NCI-H345 (cell line): ENCODE measurements around the gene RAB35.

Source experiments
- DNase-seq: peaks from one replicate; lab custom pipeline; 2025; lab: John Stamatoyannopoulos, UW

The RAB35 gene

DNA sequence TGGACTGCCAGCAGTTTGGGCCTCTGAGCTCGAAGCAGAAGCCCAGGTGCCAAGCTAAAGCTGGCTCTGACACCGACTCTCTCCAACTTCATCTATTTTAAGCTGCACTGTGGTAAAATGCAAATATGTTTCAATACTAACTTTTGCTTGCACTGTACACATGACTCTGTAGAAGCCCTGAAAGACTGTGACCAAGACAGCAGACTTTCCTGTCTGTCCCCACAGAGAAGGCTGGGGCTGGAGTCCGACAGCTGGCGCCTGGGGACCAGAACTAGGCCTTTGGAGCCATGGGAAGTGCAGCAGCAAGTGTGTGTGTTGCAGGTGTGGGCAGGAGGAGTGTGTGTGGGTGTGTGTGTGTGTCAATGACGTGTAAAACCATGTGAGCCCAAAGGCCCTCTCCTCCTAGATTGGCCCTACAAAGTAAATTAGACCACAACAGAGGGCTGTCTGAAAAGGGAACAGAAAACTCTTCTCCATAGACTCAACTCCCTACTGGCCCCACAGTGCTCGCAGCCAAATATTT, 16.4 kb upstream of the RAB35 start:
- DNase-seq = no peak

DNA sequence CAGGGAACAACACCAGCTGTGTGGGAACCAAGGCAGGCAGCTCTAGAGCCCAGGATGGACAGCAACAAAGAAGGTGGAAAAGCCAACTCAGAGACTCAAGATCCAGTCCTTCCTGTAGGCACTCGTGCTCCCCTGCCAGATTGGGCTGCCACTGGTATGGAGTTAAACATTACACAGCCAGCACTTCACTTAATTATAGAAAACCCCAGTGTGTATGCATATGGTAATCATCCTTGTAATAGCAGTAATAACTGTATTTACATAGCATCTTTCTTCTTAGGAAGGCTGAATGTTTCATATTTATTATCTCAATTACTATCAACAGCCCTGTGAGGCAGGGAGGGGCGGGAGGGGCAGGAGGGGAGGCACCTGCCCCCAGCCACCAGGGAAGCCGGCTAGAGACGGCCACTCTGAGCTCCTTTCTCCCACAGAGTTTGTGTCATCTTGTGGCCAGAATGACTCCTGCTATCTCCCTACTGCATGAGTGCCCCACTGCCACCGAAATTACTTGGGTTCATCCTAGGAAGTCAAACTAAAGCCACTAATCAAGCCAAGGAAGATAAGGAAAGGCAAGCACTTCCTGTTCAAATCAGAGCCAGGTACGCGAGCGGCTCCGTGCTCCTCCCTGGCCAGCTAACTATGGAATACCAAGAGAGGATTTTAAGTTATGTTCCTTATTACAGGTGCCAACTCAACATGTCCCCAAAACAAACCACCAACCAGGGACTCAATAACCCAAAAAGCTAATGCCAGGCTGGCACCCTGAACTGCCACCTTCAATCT, 15.7 kb upstream of the RAB35 start:
- DNase-seq = no peak

DNA sequence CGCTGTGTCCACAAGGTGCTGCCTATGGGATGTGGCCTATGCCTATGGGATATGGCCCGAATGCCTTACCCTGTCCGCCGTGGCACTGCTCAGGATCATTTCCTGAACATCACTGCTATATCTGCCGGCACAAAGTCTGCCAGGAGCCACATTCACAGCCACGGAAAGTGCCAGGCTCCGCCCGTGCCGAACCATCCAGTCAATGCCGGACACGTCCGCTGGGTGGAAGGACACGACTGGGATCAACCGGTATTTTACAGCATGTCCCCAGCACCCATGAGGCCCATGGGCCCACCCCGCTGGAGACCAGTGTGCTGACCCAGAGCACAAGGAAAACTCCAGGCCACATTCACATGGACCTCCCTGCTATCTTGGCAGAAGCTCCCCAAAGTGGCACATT, 14.6 kb upstream of the RAB35 start:
- no peak for DNase-seq

DNA sequence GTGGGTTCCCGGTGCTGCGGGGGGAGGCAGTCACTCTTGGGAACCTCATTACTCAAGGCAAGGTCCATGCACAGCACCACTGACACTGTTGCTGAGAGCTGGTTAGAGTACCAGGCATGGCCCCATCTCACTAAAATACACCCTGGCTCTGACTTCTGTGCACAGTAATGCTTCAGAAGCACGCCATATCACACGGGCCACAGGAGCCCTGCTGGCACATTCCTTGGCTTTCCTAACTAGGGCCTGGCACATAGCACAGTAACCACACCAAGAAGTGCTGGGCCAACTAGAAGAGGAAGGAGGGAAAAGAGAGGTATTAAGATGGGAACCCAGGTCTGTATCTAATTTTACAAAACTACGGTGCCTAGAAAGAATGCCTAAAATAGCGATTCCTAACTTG, 13.5 kb upstream of the RAB35 start:
- no peak for DNase-seq

DNA sequence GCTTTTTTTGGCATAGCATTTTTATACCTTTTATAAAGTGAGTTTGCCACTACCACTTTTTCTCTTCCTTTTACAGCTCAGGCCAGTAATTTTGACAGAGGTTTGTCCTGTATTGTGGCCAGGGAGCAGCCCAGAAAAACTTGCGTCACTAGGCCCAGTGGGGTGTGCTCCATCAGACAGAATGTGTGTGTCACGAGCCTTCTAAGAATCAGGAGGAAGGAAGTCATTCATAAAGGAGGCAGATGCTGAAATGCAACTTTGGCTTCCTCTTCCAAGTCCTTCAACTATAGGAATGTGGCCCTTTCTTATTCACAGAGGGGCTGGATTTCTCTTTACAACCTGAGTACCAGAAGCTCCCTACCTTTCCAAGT, 10.1 kb upstream of the RAB35 start:
- no peak for DNase-seq

DNA sequence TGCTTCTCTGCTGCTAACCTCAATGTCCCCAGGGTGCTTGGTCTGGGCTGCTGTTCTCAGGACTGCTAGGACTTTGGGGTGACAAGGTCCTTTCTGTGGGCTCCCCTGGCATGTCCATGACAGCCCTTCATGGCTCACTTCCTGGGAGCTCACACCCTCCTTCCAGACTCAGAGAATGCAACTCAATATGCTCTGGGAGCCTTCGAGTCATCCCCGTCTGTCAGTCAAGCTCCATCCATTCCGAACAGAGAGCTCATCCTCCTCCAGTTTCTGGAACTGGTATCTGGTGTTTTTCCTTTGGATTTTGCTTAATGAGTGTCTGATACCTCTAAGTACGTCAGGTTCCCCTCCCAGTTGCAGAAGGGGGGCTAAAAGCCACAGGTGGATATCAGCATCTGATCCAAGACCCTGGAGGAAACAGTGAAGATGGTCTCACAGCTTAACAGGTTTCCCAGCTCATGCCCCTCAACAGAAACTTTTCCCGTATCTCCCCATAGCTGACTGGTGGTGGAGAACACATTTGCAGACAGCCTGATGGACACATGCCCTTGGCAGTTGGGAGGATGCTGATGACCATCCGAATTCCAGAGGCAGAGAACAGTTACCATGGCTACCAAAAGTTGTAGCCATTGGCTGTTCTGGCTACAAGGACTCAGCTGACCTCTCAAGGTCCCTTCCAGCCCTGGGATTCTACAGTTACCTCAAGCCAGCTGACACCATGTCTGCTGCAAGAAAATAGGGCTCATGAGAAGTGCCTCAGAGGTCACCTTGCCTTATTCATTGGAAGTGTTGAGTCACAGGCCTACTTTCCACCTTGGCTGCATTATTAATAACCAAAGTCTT, 9.5 kb upstream of the RAB35 start:
- no peak for DNase-seq

DNA sequence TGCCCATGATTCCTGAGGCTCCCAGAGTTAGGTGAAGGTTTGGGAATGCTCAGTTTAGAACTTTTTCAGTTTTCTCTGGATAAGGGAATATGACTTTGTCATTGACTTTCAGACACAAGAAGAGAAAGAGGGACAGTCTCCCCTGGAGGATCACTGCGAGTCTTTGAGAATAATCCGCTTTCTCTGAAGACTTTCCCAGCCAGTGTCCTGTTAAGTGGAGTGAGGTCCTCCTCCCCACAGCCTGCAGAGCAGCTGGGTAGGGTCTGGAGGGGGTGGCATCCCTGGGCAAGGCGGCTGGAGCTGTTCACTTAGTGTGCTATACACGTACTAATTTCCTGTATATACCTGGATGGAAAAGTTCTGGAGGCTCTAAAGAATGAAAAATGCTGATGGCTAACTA, 8.5 kb upstream of the RAB35 start:
- DNase-seq = no peak

DNA sequence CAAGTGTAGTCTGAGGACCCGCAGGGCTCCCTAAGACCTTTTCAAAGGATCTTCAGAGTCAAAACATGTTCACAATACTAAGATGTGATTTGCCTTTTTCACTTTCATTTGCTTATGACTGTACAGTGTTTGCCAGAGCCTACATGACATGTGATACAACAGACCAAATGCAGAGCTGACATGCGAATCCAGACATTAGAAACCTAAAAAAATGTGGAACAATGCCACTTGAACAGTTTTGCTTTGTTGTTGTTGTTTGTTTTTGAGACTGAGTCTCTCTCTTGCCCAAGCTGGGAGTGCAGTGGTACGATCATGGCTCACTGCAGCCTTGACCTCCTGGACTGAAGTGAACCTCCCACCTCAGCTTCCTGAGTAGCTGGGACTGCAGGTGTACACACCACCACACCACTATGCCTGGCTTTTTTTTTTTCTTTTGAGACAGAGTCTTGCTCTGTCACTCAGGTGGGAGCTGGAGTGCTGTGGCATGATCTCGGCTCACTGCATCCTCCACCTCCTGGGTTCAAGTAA, 5.3 kb upstream of the RAB35 start:
- DNase-seq = no peak

DNA sequence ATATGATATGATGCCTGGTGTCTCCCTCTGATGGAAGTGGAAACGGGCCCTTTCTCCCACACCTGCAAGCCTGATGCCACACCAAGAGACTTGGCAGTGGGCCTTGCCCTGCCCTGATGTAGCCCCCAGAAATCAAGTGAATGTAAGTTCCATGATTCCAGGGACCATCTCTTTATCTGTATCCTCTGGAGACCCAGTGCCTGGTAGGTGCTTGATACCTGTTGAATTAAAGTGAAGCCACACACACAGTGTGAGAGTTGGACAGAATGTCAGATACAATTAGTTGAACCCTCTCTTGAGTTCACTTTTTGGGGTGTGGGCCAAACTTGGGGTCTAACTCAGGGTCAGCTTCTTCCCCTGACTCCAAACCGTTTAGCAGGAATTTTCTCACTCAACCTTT, 4.8 kb upstream of the RAB35 start:
- no peak for DNase-seq

DNA sequence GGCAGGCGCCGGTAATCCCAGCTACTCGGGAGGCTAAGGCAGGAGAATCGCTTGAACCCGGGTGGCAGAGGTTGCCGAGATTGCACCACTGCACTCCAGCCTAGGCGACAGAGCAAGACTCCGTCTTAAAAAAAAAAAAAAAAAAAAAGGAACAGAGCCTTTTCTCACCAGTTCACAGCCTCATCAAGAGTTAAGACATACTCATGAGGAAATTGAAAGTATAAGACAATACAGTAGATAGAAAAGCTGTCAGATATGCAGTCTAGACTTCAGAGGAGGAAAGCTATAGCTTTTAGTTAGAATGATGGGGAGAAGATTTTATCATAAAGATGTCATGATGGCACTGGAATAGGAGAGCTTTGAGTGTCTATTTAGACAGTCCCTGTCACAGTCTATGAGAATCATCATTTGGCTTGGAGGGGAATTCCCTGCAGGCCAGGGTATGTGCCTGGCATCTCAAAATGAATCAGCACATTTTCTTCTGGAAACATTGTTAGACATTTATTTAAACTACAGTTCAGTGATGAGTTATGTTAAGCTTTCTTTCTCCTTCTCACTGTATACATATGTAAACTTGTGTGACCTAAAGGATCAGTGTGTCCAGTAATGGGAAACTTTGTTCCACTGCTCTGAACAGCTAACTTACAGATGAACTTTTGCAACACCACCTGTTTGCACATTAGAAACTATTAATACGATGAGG, 2.9 kb upstream of the RAB35 start:
- no peak for DNase-seq

DNA sequence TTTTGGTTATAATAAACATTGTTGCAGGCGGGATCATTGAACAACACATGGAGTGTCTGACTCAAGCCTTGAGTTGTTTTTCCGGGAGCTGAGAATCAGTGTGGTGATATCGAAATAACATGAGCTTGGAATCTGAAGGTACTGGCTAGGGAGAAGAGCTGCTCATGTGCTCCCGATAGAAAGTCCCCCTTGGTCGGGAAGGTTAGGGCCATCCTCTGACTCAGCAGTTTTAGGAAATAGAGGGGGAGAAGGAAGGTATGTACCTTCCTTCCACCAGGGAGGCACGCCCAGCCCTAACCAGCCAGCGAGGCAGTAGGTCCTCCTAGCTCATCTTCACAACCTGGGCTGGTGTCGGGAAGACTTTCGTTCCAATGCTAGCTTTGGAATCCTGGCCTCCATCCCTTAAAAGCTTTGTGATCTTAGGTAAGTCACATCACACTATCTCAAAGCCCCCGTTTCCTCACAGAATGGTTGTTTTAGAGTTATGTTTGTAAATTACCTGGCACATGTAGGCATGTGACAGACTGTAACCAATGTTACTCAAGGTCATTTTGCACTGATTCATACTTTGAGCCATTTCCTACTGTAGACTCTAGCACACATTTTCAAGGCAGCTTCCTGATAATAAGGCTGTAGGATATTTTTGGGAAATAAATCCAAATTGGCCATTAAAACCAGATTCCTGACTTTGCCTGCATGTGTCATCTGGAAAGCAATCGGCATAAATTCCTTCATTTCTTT, 1.9 kb upstream of the RAB35 start:
- no peak for DNase-seq

DNA sequence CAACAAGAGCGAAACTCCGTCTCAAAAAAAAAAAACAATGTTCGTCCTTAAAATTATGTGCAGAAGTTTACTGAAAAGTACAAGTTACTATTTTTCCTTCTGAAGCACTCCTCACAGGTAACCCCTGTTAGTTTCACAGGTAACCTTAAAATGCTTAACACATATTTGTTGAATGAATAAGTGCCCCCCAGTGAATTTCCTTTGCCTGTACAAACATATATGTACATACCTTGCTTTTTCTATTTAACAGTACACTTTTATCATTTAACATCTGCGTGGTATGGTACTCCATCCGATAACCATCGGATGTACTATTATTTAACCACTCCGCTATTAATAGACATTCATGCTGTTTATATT, 1.4 kb upstream of the RAB35 start:
- no peak for DNase-seq

DNA sequence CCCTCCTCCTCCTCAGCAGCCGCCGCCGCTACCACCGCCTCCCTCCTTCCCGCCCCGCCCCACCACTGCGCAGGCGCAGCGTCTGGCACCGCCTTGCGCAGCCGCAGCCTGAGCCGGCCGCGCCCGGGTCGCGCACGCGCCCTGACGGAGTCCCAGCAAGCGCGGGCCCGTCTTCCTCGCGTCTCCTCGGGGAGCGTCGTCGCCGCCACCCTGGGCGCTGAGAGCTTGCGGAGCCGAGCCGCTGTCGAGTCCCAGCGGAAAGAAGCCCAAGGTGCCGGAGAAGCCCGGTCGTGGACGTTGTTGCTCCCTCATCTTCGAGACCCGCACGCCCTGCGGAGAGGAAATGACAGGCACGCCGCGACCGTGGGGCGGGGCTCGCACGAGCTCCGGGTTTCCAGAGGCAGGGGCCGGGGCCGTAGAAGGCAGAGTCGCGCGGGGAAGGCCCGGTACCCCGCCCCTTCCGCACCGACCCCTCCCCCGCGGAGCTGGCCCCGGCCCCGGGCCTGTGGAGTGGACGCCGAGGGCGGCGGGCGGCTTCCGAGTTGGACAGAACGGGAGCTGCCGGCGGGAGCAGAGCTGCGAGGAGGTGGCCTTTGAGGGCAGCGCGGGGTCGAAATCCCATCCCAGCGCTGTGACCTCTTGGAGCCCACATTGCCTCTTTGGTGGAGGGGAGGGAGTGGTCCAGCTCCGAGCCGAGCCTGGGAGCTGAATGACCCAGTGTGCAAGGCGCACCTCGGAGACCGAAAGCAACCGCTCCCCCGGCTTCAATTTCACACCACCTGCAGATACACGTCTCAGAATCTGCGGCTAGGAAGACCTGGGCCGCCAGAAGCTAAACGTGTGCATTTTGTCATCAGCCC, 469 bp upstream of the RAB35 start:
- DNase-seq = peak; percentile 92

DNA sequence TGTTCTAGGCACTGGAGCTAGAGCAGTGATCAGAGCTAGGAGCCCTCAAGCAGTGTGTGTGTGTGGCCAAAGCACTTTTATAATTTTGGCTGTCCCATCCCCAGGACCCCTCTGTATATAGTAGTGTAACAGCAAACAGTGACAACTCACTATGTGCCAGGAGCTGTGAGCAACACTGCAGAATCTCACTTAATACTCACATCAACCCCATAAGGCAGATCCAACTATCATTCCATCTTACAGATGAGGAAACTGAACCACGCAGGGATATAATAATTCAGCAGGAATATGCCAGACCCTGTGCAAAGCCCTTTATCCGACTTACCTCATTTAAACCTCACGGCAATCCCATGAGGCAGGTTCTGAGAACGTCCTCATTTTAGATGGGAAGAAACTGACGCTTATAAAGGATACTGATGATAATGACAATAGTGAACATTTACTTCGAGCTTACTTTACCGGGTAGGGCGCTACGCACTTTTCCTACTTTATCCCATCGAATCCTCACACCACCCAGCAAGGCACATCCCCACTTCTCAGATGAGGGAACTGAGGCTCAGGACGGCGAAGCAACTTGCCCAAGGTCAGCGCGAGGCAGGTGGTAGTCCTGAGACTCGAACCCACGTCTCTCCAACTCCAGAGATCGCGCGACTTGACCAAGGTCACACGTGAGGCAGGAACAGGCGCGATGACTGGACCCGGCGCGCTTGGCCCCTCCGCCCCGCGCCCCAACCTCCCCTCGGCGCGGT, 687 bp downstream of the RAB35 start:
- peak; percentile 22 for DNase-seq

DNA sequence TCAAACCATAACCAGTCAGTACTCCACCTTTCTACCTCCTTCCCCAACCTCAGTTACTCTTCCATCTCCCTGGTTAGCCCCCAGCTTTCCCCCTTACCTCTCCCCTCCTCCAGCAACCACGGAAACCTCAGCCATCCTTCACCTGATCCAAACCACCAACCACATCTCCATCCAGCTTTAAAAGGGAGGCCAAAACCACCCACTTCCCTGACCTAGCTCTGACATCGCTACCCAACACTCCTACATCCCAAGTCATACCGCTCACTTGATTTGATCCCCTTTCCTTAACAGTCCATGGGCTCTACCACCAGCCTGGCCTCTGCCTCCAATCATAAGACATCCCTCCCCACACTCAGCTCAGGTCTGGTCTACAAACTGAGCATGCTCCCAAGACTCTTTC, 1.5 kb downstream of the RAB35 start:
- DNase-seq = no peak

DNA sequence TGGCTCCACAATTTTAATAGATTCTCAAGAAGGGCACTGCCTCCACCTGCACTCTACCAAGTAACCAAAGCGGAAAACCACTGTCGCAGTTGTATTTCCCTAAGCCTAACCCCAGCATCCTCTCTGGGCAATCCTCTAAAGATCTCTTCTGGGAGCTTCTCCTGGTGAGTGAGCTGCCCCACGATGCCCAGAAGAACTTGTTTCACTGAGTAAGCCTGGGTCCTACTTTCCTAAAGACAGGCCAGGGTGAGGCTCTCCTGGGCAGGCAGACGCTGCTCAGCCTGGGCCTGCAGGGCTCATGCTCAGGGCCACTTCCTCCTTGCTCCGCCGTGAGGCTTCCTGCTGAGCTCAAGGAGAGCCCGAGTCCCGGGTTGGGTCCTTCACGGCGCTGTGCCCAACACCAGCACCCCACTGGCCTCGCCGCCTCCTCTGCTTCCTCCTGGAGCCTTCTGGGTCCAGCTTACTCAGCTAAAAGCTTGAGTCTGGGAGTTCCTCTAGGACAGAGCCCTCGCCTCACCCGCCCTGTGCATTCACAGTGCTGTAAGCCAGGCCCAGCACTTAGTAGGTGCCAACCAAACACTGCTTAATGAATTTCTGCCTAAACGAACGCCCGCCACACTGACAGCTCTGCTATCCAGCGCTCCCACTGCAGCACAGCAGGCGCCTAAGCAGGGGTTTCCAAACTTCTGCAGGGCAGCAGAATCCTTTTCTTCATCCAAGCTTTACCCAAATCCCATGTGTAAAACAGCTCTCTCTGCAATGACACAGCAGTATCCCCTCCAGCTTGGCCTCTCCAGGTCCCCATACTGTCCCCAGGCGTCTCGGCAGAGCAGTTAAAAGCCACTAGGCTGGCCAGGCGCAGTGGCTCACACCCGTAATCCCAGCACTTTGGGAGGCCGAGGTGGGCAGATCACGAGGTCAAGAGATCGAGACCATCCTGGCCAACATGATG, 5.7 kb downstream of the RAB35 start:
- no peak for DNase-seq

DNA sequence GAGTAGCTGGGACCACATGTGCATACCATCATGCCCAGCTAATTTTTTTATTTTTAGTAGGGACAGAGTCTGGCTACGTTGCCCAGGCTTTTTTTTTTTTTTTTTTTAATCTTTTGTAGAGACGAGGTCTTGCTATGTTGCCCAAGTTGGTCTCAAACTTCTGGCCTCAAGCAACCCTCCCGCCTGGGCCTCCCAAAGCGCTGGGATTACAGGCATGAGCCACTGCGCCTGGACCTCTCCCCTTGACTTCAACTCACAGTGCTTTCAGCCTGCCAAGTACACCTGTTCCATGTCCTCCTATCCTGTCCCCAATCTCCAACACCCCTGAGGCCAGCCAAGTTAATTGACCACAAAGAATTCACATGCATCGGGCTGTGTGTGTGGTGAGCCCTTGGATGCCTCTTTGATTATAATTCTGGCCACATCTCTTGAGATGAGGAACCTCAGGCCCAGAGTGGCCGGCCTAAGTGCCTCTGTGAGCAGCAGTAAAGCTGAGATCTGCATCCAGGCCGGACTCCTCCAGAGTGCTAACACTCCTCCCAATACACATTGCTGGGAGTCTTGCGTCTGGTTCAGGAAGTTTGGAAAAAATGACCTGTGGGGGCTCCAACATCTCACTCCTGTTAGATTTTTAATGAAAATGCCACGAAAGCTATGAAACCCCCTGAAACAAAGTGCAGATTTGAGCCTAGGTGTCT, 6.8 kb downstream of the RAB35 start:
- no peak for DNase-seq

DNA sequence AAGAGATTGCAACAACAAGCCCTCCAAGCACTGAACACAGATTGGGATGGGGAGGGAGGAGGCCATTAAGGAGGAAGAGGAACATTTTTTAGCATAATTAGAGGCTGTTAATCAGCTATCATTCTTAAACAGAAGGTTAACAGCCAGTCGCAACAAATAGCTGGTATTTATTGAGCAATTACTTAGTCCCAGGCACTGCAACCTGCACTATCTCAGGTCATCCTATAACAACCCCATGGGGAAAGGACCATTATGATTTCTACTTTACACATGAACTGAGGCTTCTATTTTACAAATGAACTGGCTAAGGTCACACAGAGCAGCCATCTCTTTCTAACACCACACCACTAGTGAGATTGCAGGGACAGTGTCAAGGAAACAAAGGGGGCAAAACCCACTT, 10.4 kb downstream of the RAB35 start:
- no peak for DNase-seq
